NCI-H345 (cell line): ENCODE measurements around the gene STRN.
"Not testable (repeated sequence)": the region's sequence is repeated elsewhere in the genome, so short reads cannot be mapped to it uniquely, and the experiment has no call there.

ENCODE experiments used
- DNase-seq: peaks from one replicate; lab custom pipeline; 2025; lab: John Stamatoyannopoulos, UW

The STRN gene

DNA sequence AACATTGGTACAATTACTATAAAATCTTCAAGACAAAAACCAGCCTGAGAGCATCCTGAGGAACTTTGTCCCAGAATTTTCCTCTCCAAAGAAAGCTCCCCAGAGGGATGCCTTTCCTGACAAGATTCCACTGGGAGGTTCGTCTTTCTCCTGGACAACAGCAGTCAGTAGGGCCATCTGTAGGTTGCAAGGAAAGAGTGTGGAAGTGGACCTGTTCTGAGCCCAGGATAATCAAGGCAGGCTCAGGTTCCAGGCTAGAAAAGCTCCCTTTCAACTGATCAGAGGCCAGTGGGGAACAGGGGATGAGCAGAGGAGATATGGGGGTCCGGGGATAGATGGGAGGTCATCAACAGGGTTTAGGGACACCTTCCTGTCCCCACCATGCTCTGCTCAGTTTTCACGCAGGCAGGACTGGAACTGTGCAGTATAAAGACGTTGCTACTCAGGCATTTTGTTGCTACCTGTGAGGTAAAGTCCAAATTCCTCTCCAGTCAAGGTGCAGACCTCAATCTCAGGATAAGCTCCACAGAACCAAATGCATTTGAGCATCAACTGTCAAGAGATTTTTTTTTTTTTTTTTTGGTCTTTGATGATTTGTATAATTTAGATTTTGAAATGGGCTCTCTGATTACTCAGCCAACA lies 126.2 kb downstream of the STRN start:
- DNase-seq, result no peak

- no peak for DNase-seq
Observed at GRCh38 chr2:36834731-36835524, 131.4 kb downstream of the STRN start.

DNA sequence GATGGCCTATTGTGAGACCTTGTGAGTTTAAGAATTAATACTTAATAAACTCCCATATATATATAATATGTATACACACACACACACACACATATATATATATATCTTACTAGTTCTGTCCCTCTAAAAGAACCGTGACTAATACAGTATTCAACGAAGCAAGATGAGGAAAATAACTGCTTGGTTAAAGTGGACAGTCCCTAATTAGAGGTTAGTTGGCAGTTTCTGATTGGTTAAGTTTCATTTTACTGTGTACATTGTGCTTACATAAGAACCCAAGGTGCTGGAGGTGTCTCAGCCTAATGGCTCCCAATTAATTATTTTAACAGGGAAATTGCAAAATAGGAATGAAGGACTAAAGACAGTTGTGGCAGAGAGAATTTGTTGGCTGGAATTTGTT lies 132.1 kb downstream of the STRN start:
- no peak for DNase-seq

- DNase-seq, result no peak
Observed at GRCh38 chr2:36831185-36831584, 135.2 kb downstream of the STRN start.

- DNase-seq, result not testable (repeated sequence)
Observed at GRCh38 chr2:36824683-36825082, 141.7 kb downstream of the STRN start.

DNA sequence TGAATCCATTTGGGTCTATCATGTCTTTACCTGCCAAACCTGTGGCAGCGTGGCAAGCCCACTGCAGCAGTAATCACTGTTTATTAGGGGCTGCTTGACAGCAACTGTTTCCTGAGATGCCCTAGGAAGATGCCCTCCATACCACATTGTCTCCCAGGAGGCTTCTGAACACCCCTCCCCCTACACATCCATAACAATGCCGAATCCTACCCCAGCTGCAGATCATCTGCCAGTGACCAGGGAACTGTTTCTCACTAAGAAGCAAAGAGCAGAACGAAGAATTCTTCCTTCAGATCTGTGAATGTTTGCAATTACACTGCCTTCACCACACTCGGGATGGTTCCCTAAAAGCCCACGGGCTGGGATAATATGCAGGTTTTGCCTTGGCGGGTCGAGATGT lies 142.1 kb downstream of the STRN start:
- no peak for DNase-seq

DNA sequence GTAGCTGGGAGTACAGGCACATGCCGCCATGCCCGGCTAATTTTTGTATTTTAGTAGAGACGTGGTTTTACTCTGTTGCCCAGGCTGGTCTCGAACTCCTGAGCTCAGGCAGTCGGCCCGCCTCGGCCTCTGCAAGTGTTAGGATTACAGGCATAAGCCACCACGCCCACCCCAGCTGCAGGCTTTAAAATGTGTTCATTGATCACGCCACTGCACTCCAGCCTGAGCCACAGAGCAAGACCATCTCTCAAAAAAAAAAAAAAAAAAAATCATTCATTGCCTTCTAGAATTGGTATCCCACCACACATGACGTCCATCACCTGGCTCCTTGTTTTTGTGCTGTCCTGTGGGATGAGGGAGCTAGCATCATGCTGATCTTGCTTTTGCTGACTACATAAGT lies 142.5 kb downstream of the STRN start:
- DNase-seq, result no peak

GRCh38 chr2:36820942-36821605 lies 145.3 kb downstream of the STRN start:
- DNase-seq, result peak; percentile 87

DNA sequence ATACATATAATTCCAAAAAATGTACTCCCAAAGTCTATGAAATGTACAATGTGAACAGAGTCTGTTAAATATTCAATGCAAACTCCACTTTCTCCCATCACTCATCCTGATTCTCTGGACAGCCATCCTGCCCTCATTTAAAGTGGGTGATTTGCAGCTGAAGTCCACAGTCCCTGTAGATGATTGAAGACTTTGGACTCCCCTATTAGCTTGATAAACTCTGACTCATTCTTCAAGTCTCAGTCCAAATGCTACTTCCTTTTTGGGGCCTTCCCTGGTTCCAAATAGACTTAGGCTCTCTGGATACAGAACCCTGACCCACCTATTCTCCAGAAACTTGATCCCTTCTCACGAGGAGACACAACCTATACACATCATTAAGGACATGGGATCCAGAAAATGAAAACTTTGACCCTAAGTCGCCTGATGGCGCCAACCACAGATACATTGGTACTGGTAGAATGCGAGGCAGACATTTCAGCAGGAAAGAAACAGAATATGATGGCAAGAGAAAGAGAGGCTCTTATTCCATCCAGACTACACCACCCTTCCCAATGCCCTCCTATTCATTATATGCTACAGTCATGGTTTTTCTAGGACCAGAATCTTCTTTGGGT lies 147.1 kb downstream of the STRN start:
- no peak for DNase-seq

GRCh38 chr2:36818542-36818941 lies 147.8 kb downstream of the STRN start:
- DNase-seq, result no peak

GRCh38 chr2:36812196-36812595 lies 154.1 kb downstream of the STRN start:
- DNase-seq, result no peak

- no peak for DNase-seq
Observed at GRCh38 chr2:36811071-36811470, 155.3 kb downstream of the STRN start.

DNA sequence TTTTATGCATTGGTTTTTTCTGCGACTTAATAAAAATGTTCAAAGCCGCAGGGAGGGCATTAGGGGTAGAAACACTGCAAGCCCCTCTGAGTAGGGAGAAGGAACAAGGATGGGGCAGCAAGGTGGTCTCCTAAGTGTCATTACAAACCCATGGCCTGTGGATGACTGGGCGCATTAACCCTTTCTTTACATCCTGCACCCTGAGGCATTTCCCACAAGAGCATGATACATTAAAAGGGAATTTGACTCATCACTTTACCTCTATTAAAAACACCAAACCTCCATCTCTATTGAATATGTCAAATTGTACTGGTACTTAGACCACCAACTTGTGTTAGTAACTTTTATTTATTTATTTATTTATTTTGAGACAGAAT lies 157.3 kb downstream of the STRN start:
- no peak for DNase-seq

DNA sequence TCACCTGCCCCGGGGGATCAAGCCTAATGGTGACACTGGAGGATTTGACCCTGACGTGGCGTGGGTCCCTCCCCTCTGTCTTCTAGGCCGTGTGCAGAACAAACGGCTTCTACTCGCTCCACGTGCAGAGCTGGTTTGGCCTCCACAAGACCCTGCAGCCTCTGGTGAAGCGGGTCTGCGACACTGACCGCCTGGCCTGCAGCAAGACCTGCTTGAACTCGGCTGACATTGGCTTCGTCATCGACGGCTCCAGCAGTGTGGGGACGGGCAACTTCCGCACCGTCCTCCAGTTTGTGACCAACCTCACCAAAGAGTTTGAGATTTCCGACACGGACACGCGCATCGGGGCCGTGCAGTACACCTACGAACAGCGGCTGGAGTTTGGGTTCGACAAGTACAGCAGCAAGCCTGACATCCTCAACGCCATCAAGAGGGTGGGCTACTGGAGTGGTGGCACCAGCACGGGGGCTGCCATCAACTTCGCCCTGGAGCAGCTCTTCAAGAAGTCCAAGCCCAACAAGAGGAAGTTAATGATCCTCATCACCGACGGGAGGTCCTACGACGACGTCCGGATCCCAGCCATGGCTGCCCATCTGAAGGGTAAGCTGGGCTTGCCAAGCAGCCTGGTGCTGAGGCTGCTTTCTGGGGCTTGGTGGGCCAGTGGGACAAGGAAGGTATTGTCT lies 157.8 kb downstream of the STRN start:
- DNase-seq, result no peak

- DNase-seq, result no peak
Observed at GRCh38 chr2:36807223-36807886, 159.0 kb downstream of the STRN start.

- DNase-seq, result no peak
Observed at GRCh38 chr2:36805635-36806224, 160.6 kb downstream of the STRN start.

DNA sequence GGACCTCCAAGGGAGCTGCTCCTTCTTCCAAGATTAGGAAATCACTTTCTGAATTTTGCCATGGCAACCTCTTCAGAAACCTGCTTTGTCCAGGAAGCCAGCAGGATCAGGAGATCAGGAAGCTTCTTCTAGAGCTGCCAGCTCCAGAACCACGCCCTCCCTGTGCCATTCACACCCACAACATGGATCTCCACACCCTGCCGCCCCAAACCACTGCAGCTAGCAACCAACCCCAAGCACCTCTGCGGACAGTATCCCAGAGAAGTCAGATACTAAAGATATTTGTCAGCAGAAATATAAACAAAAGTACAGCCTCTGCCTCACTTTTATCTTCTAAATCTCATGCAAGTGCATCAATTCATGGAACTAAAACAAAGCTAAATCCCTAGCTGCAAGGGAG lies 163.4 kb downstream of the STRN start:
- DNase-seq, result no peak

DNA sequence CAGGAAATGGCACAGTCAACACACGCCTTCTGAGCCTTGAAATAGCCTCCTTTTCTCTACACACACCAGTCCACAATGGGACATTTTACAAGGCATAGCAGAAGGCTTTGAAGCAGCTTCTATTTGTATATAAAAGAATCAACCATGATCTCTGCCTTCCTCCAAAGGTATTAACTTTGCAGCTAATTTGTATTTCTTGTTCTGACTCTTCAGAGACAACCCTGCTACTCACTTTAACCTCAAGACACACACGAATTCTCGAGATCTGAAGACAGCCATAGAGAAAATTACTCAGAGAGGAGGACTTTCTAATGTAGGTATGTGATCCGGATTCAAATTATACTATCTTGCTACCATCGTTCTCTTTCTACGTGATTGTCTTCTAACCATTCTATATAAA lies 165.2 kb downstream of the STRN start:
- no peak for DNase-seq

DNA sequence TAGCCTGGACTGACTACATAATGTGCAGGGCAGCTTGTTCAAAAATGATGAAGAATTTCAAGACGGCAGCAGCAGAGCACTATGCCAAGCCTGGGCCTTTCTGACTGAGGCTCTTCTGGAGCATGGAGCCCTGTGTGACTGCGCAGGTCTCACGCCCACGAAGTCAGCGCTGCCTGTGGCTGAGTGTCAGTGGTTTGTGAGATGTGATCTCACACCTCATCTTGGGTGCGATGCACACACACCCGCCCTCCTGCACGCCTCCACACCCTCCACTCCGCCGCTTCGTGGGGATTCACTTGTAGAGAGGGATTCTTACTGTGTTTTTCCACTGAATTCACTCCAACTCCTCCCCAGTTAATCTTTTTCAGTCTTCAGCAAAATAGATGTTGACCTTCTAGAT lies 166.0 kb downstream of the STRN start:
- no peak for DNase-seq

DNA sequence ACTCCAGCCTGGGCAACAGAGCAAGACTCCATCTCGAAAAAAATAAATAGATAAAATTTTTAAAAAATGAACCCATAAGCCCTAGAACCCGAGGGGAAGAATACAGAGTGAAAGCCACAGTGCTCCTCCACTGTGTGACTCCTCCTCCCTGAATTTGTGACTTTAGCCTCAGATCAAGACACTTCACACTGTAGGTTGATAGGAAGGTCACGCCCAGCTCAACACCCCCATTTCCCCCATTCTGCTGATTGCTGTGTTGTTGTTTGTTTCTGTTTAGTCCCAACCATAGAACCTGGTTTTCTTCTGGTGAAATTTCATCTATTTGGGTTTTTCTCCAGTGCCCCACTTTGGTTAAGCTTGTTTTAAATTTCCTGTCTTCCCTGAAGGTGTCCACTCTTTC lies 167.6 kb downstream of the STRN start:
- DNase-seq, result no peak

DNA sequence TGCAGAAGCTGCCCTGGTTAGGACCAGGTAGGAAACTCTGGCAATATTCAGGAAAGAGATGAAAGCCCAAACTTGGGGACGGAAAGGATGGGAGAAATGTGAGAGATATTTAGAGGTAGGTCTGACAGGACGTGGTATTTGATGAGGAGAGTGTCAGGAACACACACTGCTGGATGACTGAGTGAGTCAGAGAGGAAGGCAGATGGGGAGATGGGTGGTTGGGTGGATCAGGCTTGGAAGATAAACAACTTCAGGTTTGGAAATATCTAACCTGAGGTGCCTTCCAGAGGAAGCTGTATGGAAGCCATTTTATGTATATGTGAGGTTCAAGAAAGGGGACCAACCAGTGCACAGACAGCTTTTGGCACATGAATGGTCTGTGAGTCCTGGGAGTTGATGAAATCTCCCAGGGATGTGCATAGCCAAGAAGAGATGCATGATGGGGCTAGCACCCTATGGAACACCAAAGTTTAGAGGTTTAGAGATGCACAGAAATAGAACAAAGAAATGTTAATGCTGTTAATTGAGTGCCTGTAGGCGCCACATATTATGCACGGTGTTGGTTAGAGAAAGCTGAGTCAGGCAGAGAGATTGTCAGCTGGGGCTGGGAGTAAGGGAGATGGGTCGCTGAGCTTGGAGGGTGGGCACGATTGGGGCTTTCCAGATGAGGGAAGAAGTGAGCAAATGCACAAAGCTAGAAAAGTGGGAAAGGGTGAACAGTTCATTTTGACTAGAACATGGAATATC lies 168.8 kb downstream of the STRN start:
- DNase-seq, result no peak
